ENCODE data around the gene ZNF513. TPM values are rescaled to one million over a fixed set of nuclear protein-coding genes. Genes with fewer than 3 reads are reported as not detected.

Gene ZNF513
- total and polyA plus RNA-seq, 2 experiments from 2014 or later = 31.7 to 35.8 TPM

DNA sequence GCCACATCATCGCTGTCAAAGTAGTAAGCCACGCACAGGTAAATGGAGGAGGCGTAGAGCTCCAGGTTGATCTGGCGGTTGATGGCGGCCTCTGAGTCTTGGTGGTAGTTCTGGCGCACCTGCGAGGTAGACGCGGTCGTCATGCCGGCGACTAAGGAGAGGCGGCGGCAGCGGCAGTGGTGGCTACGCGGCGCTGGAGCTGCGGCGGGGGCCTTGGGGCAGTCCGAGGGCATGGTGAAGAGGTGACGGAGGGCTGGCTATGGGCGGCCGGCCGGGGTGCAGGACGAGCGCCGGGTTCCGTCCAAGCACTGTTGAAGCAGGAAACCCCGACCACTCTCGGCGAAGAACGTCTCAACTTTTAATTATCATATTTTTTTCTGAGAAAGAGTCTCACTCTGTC is 12.7 kb upstream of the ZNF513 start:
- H3K4me1 ChIP-seq (ENCODE audit: low read depth) = no peaks in the 10 kb centered on the region
- H3K27me3 ChIP-seq = no peaks in the 10 kb centered on the region
- DNase-seq (ENCODE audit: low read depth in 1 of 2, low spot score in 1 of 2) = no peak
- TF ChIP-seq, protein P1, sequence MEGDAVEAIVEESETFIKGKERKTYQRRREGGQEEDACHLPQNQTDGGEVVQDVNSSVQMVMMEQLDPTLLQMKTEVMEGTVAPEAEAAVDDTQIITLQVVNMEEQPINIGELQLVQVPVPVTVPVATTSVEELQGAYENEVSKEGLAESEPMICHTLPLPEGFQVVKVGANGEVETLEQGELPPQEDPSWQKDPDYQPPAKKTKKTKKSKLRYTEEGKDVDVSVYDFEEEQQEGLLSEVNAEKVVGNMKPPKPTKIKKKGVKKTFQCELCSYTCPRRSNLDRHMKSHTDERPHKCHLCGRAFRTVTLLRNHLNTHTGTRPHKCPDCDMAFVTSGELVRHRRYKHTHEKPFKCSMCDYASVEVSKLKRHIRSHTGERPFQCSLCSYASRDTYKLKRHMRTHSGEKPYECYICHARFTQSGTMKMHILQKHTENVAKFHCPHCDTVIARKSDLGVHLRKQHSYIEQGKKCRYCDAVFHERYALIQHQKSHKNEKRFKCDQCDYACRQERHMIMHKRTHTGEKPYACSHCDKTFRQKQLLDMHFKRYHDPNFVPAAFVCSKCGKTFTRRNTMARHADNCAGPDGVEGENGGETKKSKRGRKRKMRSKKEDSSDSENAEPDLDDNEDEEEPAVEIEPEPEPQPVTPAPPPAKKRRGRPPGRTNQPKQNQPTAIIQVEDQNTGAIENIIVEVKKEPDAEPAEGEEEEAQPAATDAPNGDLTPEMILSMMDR (IDR thresholded peaks at IDR 0.05; ENCODE audit: low read depth, low read length) = no peak
- no peaks in the 10 kb centered on the region for H3K9me3 ChIP-seq (ENCODE audit: low read depth)
- no peaks in the 10 kb centered on the region for H3K36me3 ChIP-seq
- H3K27ac ChIP-seq = no peak overlapping the region
- H3K4me3 ChIP-seq = no peak overlapping the region

DNA sequence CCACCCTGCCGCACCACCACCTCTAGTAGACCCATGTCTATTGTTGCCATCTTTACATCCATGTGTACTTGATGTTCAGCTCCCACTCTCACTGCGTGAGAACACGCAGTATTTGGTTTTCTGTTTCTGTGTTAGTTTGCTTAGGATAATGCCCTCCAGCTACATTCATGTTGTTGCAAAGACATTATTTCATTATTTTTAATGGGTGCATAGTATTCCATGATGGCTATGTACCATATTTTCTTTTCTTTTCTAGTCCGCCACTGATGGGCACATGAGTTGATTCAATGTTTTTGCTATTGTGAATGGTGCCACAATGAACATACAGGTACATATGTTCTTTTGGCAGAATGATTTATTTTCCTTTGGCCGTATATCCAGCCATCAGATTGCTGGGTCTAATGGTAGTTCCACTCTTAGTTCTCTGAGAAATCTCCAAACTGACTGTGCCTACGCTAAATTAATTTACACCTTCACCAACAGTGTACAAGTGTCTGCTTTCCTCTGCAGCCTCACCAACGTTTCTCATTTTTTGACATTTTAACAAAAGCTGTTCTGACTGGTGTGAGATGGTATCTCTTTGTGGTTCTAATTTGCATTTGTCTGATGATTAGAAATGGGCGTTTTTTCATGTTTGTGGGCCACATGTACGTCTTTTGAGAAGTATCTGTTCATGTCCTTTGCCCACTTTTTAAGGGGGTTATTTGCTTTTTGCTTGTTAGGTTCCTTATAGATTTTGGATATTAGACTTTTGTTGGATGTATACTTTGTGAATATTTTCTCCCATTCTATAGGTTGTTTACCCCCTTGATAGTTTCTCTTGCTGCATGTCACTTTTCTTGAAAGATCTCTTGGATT is 10.5 kb upstream of the ZNF513 start:
- DNase-seq (ENCODE audit: low read depth in 1 of 2, low spot score in 1 of 2) = no peak
- Histone ChIP-seq H3K9me3 (ENCODE audit: low read depth) (no peaks in the 10 kb centered on the region), H3K27me3 (no peaks in the 10 kb centered on the region), H3K4me1 (ENCODE audit: low read depth) (no peaks in the 10 kb centered on the region), H3K4me3 (no peak overlapping the region), H3K27ac (no peak overlapping the region), H3K36me3 (no peaks in the 10 kb centered on the region)
- TF ChIP-seq, protein P1 (IDR thresholded peaks at IDR 0.05; ENCODE audit: low read depth, low read length) = no peak

DNA sequence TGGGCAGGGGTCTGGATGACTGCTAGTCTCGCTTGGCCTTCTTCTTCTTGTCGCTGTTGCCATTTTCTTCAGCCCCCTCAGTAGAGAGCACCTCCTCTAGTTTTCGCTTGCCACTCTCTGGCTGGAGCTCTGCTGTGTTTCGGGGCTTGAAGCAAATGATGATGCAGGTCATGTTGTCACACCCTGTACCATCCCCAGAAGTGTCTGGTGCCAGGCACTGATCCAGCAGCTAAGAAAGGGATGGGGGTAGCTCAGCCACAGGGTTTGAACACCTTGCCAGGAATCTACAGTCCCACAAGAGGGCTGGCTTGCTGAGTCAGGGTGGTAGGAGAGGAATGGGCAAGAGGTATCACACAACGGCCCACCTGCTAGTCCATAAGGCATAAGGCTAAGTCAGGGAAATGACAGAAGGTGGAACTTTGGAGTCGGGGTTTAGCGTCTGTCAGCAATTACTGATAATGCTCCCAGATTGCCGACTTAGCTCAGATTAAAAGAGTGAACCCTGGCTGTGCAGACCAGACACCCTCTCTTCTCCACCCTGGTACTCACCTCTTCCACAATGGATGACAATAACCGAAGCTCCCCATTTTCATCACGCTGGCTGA is 1.1 kb upstream of the ZNF513 start:
- Histone ChIP-seq H3K36me3 (peaks cover 35% of the 10 kb centered on the region), H3K27me3 (no peaks in the 10 kb centered on the region), H3K27ac (peak overlapping the region; percentile 96), H3K9me3 (ENCODE audit: low read depth) (no peaks in the 10 kb centered on the region), H3K4me1 (ENCODE audit: low read depth) (peaks cover 7% of the 10 kb centered on the region), H3K4me3 (no peak overlapping the region)
- DNase-seq (ENCODE audit: low read depth in 1 of 2, low spot score in 1 of 2) = no peak
- TF ChIP-seq, protein P1 (IDR thresholded peaks at IDR 0.05; ENCODE audit: low read depth, low read length) = no peak

DNA sequence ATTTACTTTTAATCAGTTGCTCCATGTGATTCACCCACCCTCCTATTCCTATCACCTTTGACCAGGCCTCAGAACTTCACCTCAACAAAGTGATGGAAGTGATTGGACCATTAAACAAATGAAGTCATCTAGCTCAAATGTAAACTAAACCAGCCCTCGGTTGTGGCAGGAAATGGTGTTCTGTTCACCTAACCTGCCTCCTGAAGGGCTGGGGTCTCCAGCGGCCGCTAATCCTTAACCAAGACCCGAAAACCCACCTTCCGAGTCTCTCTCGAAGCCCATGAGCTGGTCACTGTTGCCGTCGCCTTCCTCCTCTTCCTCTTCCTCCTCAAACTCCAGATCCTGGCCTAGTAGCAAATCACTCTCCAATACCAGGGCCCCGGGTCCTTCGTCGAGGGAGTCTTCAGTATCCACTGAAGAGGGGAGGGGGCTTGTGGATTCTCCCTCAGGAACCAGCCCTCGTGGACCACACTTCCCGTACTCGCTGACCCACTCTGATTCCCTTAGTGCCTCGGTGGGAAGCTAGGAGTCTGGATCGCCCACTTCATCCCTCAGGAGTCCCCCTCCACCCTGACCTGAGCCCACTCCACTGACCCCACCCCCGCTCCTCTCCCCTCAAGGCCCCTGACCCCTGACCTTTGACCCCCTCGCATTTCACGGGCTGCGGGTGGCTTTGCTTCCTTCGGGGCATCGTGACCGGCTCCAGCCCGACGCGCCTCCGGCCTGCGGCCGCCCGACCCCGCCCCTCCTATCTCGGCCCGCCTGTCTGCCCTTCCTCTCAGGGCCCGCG is 503 bp downstream of the ZNF513 start:
- peak overlapping the region; percentile 62 for H3K4me3 ChIP-seq
- DNase-seq (ENCODE audit: low read depth in 1 of 2, low spot score in 1 of 2) = peak in 1 of 2 donors; percentile 33
- TF ChIP-seq, protein P1 (IDR thresholded peaks at IDR 0.05; ENCODE audit: low read depth, low read length) = no peak
- H3K4me1 ChIP-seq (ENCODE audit: low read depth) = peaks cover 7% of the 10 kb centered on the region
- peaks cover 43% of the 10 kb centered on the region for H3K36me3 ChIP-seq
- no peaks in the 10 kb centered on the region for H3K9me3 ChIP-seq (ENCODE audit: low read depth)
- peak overlapping the region; percentile 96 for H3K27ac ChIP-seq
- no peaks in the 10 kb centered on the region for H3K27me3 ChIP-seq

DNA sequence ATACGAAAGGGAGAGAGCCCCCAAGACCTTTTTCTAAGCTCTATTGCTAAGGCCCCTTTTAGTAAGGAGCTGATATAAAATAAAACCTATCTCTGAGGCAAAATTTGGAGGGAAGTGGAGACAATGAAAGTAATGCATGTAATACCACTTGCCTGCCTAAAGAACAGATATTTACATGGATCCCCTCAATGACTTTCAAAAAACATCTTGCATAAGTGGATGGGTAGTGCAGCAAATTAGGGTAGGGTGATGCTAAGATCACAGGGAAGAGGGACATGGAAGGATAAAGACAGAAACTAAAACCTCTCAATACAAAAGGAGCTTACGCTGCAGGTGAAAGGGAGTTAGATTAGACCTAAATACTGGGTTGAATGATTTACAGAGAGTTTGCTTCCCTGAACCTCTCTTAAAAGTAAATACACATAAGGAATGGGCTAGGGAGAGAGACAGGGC is 1.1 kb downstream of the ZNF513 start:
- Histone ChIP-seq H3K9me3 (ENCODE audit: low read depth) (no peaks in the 10 kb centered on the region), H3K27me3 (no peaks in the 10 kb centered on the region), H3K4me1 (ENCODE audit: low read depth) (peaks cover 7% of the 10 kb centered on the region), H3K4me3 (peak overlapping the region; percentile 62), H3K27ac (peak overlapping the region; percentile 96), H3K36me3 (peaks cover 42% of the 10 kb centered on the region)
- DNase-seq (ENCODE audit: low read depth in 1 of 2, low spot score in 1 of 2) = no peak
- TF ChIP-seq, protein P1 (IDR thresholded peaks at IDR 0.05; ENCODE audit: low read depth, low read length) = no peak

All from cardiac muscle cell (in vitro differentiated cells and primary cell).